HS-5 (cell line): ENCODE measurements around the gene FGGY.

Source experiments
- DNase-seq: peaks from one replicate; pipeline ENCODE4 v3.0.0-alpha.2; 2012; ENCODE audit warnings: low read depth

Gene FGGY

DNA sequence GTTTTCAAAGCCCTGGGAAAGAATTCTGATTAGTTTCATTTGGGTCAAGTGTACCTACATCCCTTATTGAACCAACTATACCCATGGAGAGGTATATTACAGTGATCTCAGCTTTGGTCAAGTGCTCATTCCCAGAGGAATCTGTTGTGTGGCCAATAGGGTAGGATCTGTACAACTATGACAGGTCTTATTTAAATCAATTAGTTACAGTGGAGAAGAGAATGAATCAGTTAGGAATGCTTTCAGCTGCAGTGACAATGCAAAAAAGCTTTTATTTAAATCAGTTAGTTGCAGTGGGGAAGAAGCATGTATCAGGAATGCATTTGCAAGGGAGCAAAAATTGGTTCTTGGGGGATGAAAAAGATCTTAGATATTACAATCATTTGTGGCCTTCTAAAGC lies 119.0 kb downstream of the FGGY start:
- no peak for DNase-seq

DNA sequence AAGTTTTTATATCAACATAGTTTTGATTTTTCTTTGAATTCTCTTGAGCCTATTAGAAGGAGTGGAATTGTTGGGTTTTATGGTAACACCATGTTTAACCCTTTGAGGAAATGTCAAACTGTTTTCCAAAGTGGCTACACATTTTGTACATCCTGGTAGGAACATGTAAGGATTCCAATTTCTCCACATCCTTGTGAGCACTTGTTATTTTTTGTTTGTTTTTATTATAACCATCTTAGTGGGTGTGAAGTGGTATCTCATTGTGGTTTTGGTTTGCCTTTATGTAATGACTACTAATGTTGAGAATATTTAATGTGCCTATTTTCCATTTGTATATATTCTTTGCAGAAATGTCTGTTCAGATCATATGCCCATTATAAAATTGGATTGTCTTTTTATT lies 120.5 kb downstream of the FGGY start:
- no peak for DNase-seq

DNA sequence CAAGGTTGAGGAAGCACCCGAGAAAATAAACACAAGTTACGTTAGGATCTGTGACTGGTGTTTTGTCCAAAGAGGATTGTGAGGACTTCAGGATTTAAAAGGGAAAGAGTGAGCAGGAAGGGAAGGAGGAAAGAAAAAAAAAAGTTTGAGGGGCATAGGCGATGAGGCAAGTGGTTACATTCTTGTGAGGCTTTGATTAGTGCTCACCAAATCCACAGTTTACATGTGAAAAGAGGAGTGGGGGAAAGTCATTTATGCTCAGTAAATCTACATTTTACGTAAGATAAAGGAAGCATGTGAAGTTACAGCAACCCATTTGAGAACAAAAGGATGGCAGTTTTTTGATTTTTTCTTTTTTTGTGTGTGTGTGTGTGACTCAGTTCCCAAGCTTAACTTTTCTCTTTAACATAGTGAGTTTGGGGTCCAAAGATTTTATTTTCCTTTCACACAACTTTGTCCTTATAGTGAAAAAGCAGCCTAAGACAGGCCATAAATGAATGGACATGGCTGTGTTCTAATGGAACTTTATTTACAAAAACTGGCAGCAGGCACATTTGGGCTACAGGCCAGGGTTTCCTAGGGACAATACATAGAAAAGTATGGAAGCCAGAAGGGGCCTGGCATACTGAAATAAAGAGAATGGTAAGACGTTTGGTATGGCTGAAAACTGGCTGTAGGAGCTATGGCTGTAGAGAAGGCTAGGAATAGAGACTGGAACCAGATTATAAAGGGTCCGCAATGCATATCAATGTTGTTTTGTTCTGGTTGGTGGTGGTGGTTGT lies 121.7 kb downstream of the FGGY start:
- no peak for DNase-seq

DNA sequence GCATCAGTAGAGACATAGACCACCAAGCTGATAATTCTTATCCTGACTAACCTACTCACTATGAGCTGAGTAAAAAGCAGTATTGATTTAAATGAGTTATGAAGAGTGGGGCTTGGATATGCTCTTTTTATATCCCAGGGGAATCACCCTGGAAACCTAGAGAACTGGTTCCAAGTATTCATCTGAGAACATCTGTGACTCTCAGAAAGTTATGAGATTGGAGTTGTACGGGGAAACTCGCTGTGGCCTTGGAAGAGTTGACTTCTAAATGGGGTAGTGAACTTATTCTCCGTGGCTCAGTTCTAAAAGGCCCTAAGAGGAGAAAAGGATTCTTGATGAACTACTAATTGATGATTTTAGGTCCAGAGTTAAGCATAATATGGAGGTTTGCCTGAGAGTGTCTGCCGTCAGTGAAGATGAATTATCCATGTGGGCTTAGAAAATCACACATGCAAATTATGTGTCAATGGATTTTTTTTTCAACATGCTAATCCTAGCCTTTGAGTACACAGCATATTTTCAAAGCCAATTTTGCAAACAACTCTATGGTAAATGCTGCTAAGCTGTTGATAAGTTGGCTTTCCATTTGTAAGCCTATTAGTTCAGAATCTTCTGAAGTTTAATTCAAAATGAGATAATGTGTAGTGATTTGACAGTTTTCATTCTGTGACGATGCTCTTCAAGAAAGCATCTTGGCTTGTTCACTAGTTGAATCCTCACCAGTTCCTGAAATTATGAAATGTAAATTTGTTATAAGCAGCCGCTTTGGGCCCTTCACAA lies 122.7 kb downstream of the FGGY start:
- DNase-seq: no peak

GRCh38 chr1:59421232-59421920 lies 124.5 kb downstream of the FGGY start:
- DNase-seq: no peak

DNA sequence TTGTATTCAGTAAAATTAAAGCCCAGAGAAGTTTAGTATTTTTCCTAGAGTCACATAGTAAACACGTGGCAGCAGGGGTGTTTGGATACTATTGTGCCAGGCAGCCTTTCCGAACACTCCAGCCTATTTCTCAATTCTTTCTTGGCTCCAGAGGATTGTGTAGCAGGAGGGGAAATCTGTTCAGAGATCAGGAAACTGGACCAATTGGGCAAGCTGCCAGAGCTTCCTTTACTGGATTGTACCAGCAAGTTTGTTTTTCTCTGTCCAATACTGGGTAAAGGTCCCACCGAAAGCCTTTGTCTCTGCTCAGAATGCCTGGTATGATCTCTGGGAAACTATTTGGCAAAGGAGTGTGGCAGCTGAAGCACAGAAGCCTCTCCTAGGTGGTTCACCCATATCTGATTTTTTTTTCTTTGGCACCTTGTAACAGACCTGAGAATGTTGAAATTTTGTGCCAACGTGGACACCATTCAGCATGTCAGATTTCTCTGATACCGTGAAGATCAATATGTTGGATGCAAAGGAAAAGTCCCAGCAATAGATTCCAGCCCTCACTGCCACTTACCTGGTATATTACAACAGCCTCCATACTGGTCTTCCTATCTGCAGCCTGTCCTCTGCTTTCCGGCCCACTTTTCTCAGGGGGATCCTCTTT lies 126.2 kb downstream of the FGGY start:
- DNase-seq: no peak

GRCh38 chr1:59427155-59427554 lies 130.3 kb downstream of the FGGY start:
- DNase-seq: no peak

- no peak for DNase-seq
Observed at GRCh38 chr1:59427784-59428183, 130.9 kb downstream of the FGGY start.

- no peak for DNase-seq
Observed at GRCh38 chr1:59428828-59429227, 131.9 kb downstream of the FGGY start.

DNA sequence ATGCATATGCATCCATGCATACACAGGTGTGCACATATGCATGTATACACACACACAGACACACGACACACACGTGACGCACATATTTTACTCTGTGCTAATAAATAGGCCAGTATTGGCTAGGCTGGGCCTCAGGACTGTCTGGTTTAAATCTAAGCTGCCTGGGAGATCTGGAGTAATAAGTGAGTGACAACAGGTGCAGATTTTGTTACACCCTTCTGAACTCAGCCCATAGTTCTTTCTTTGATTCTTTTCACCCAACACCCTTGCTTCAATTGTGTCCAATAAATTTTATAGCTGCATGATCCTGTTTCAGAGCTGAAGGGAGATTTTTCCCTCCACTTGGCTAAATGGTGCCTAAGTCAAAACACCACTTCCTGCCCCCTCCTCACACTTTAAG lies 132.8 kb downstream of the FGGY start:
- DNase-seq: no peak

GRCh38 chr1:59431566-59432294 lies 134.8 kb downstream of the FGGY start:
- no peak for DNase-seq

DNA sequence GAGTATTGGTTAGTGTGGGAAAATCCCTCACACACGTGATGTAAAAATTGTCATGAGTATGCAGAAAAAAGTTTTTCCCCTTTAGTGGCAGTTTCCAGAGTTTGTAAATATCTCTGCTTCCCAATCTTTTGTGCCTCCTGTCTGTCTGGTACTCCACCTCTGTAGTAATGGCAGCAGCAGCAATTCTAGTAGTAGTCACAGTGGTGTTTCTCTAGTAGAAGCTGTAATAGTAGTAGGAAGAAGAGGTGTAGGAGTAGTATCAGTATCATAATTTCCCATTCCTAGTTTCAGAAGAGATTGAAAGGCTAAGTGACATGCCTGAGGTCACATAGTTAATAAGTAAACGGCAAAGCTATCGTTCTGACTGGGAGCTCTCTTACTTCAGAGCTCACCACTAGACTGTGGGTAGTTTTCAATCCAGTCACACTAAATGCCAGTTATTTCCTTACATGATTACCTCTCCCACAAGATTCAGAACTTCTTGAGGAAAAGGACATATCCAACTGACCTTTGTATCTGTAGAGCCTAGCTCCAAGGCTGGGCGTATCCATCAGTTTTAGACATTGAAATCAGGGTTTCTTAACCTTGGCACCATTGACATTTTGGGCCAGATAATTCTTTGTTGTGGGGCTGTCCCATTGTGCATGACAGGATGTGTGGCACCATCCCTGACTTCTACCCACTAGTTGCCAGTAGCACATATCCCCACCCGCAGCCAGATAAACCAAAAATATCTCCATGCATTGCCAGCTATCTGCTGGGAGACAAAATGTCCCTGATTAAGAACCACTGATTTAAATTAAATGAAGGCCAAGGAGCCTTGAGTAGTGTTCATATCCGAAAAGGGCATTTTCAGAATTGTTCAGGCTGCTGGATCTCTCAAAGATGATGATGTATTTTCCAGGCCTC lies 135.9 kb downstream of the FGGY start:
- no peak for DNase-seq

DNA sequence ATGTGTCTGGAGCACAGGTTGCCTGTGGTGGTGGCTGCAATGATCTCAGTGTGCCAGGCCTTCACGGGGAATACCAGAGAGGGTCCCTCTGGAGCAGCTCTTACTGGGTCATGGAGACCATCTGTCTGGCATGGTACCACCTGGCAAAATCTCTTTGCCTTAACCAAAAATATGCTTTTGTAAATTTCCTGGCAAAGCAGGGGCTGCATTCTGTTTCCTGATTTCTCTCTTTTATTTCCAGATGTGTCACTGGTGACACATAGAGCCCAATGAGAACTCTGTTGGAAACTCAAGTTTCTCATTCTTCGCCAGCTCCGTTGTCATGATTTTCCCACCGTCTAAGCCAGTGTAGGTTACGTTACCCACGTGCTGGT lies 136.5 kb downstream of the FGGY start:
- no peak for DNase-seq

DNA sequence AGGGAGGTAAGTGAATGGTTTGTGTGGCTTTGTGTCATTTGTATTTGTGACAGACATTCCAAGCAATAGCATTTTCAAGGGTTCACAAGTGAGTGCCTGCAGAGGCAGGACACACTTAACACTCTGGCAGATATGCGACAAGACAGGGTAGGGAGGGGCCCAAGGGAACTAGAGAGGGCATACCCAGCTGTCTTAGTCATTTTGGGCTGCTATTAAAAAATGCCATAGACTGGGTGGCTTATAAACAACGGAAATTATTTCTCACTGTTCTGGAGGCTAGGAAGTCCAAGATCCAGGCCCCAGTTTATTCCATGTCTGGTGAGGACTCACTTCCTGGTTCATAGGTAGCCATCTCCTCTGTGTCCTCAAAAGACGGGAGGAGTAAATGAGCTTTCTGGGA lies 137.4 kb downstream of the FGGY start:
- no peak for DNase-seq

GRCh38 chr1:59436637-59437036 lies 139.7 kb downstream of the FGGY start:
- no peak for DNase-seq

DNA sequence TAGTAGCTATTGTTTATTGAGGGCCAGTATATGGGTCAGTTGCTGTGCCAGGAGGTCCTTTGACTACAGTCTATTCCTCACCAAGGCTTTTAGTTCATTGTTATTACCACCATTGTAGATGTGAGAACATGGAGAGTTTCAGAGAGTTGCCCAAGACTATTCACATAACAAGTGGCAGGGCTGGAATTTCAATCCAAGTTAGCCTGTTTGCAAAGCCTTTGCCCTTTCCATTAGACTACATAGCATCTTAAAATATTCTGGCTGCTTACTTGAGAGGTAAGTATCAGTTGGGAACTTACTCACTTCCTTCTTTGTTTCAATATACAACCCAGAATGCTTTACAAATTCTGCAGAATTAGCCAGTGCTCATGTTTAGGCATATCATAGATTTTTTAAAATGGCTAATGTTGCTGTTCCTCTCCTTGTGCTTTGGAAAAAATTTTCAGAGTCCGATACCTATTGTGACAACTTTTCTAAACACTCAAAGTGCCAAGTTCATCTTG lies 141.2 kb downstream of the FGGY start:
- no peak for DNase-seq

DNA sequence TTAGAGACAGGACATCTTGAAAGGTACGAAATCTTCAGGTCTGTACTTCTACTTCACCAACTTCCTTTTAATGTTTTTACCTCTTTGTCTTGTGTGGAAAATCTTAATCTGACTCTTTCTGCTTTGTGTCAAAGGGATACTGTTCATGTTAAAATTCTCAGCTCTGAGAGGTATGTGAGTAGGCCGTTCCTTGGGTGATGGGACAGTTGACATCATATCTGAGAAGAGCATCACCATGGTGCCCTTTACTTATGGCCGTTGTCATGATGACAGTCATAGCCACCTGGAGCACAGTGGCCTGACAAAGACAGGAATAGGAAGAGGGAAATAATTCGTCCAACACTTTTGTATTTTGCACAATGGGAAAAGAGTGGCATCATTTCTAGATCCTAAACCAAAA lies 145.6 kb downstream of the FGGY start:
- DNase-seq: no peak

- no peak for DNase-seq
Observed at GRCh38 chr1:59443310-59443709, 146.4 kb downstream of the FGGY start.

- DNase-seq: no peak
Observed at GRCh38 chr1:59444520-59444919, 147.6 kb downstream of the FGGY start.

DNA sequence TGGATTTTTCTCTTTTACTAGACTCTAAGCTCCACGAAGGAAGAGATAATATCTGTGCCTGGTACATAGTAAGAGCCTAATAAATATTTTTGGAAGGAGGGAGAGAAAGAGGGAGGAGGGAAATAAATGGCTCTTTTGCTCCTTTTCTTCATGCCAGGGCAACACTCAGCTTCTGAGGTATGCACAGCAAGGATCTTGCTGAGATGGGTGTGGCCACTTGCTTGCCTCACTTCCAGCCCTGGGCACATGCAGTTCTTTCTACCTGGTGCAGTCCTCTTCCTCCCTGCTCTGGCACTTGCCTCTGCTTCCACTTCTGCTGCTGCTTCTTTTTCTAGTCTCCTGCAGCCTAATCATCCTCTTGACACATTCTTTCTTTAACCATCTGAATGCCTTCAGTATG lies 148.1 kb downstream of the FGGY start:
- no peak for DNase-seq
